ENCODE data around the gene CSRP2.

Gene CSRP2

GRCh38 chr12:76859611-76860010 lies 19.2 kb downstream of the CSRP2 start:
- Histone ChIP-seq H3K9ac (ENCODE audit: low read length) (no peak overlapping the region), H3K4me3 (ENCODE audit: low read length) (no peak overlapping the region), H3K9me3 (ENCODE audit: control insufficient read depth, low read length) (peaks cover 6% of the 10 kb centered on the region), H3K27me3 (replicated peaks; ENCODE audit: control insufficient read depth, insufficient read depth, low read length) (no peaks in the 10 kb centered on the region), H3K4me1 (ENCODE audit: control insufficient read depth, insufficient read depth, low read length) (peaks cover 18% of the 10 kb centered on the region), H3K36me3 (ENCODE audit: control insufficient read depth, insufficient read depth, low read length, severe bottlenecking) (peaks cover 18% of the 10 kb centered on the region)
- DNase-seq (ENCODE audit: low read depth), result no peak

GRCh38 chr12:76856018-76856644 lies 22.7 kb downstream of the CSRP2 start:
- DNase-seq (ENCODE audit: low read depth), result no peak
- peaks cover 6% of the 10 kb centered on the region for H3K9me3 ChIP-seq (ENCODE audit: control insufficient read depth, low read length)
- H3K36me3 ChIP-seq (ENCODE audit: control insufficient read depth, insufficient read depth, low read length, severe bottlenecking), result peaks cover 39% of the 10 kb centered on the region
- H3K9ac ChIP-seq (ENCODE audit: low read length), result no peak overlapping the region
- no peaks in the 10 kb centered on the region for H3K4me1 ChIP-seq (ENCODE audit: control insufficient read depth, insufficient read depth, low read length)
- H3K27me3 ChIP-seq (replicated peaks; ENCODE audit: control insufficient read depth, insufficient read depth, low read length), result no peaks in the 10 kb centered on the region
- no peak overlapping the region for H3K4me3 ChIP-seq (ENCODE audit: low read length)

- Histone ChIP-seq H3K9ac (ENCODE audit: low read length) (no peak overlapping the region), H3K4me1 (ENCODE audit: control insufficient read depth, insufficient read depth, low read length) (no peaks in the 10 kb centered on the region), H3K27me3 (replicated peaks; ENCODE audit: control insufficient read depth, insufficient read depth, low read length) (no peaks in the 10 kb centered on the region), H3K9me3 (ENCODE audit: control insufficient read depth, low read length) (peaks cover 6% of the 10 kb centered on the region), H3K4me3 (ENCODE audit: low read length) (no peak overlapping the region), H3K36me3 (ENCODE audit: control insufficient read depth, insufficient read depth, low read length, severe bottlenecking) (peaks cover 48% of the 10 kb centered on the region)
- DNase-seq (ENCODE audit: low read depth), result no peak
These were observed 23.5 kb downstream of the CSRP2 start for GRCh38 chr12:76855271-76855670.

- Histone ChIP-seq H3K4me1 (ENCODE audit: control insufficient read depth, insufficient read depth, low read length) (no peaks in the 10 kb centered on the region), H3K36me3 (ENCODE audit: control insufficient read depth, insufficient read depth, low read length, severe bottlenecking) (peaks cover 67% of the 10 kb centered on the region), H3K9me3 (ENCODE audit: control insufficient read depth, low read length) (peaks cover 6% of the 10 kb centered on the region), H3K27me3 (replicated peaks; ENCODE audit: control insufficient read depth, insufficient read depth, low read length) (no peaks in the 10 kb centered on the region), H3K4me3 (ENCODE audit: low read length) (no peak overlapping the region), H3K9ac (ENCODE audit: low read length) (no peak overlapping the region)
- DNase-seq (ENCODE audit: low read depth), result no peak
These were observed 26.7 kb downstream of the CSRP2 start for GRCh38 chr12:76852106-76852505.

GRCh38 chr12:76848132-76848531 lies 30.7 kb downstream of the CSRP2 start:
- H3K27me3 ChIP-seq (replicated peaks; ENCODE audit: control insufficient read depth, insufficient read depth, low read length), result no peaks in the 10 kb centered on the region
- no peaks in the 10 kb centered on the region for H3K4me1 ChIP-seq (ENCODE audit: control insufficient read depth, insufficient read depth, low read length)
- no peak overlapping the region for H3K9ac ChIP-seq (ENCODE audit: low read length)
- DNase-seq (ENCODE audit: low read depth), result no peak
- H3K4me3 ChIP-seq (ENCODE audit: low read length), result no peak overlapping the region
- H3K9me3 ChIP-seq (ENCODE audit: control insufficient read depth, low read length), result no peaks in the 10 kb centered on the region
- H3K36me3 ChIP-seq (ENCODE audit: control insufficient read depth, insufficient read depth, low read length, severe bottlenecking), result peaks cover 84% of the 10 kb centered on the region

- no peaks in the 10 kb centered on the region for H3K4me1 ChIP-seq (ENCODE audit: control insufficient read depth, insufficient read depth, low read length)
- peaks cover 82% of the 10 kb centered on the region for H3K36me3 ChIP-seq (ENCODE audit: control insufficient read depth, insufficient read depth, low read length, severe bottlenecking)
- H3K9me3 ChIP-seq (ENCODE audit: control insufficient read depth, low read length), result no peaks in the 10 kb centered on the region
These were observed 31.6 kb downstream of the CSRP2 start for GRCh38 chr12:76847260-76847659.

GRCh38 chr12:76836633-76837032 lies 42.2 kb downstream of the CSRP2 start:
- H3K9ac ChIP-seq (ENCODE audit: low read length), result no peak overlapping the region
- DNase-seq (ENCODE audit: low read depth), result no peak
- H3K9me3 ChIP-seq (ENCODE audit: control insufficient read depth, low read length), result peaks cover 5% of the 10 kb centered on the region
- H3K4me1 ChIP-seq (ENCODE audit: control insufficient read depth, insufficient read depth, low read length), result no peaks in the 10 kb centered on the region
- peaks cover 20% of the 10 kb centered on the region for H3K36me3 ChIP-seq (ENCODE audit: control insufficient read depth, insufficient read depth, low read length, severe bottlenecking)
- H3K27me3 ChIP-seq (replicated peaks; ENCODE audit: control insufficient read depth, insufficient read depth, low read length), result no peaks in the 10 kb centered on the region
- no peak overlapping the region for H3K4me3 ChIP-seq (ENCODE audit: low read length)

More at GRCh38 chr12:76847260-76847659, 31.6 kb downstream of the CSRP2 start:
- Histone ChIP-seq H3K27me3 (replicated peaks; ENCODE audit: control insufficient read depth, insufficient read depth, low read length) (no peaks in the 10 kb centered on the region), H3K9ac (ENCODE audit: low read length) (no peak overlapping the region), H3K4me3 (ENCODE audit: low read length) (no peak overlapping the region)
- DNase-seq (ENCODE audit: low read depth), result no peak

GRCh38 chr12:76830436-76830835 lies 48.4 kb downstream of the CSRP2 start:
- DNase-seq (ENCODE audit: low read depth), result peak; percentile 57
- no peak overlapping the region for H3K9ac ChIP-seq (ENCODE audit: low read length)
- H3K36me3 ChIP-seq (ENCODE audit: control insufficient read depth, insufficient read depth, low read length, severe bottlenecking), result peaks cover 42% of the 10 kb centered on the region
- no peak overlapping the region for H3K4me3 ChIP-seq (ENCODE audit: low read length)
- peaks cover 5% of the 10 kb centered on the region for H3K9me3 ChIP-seq (ENCODE audit: control insufficient read depth, low read length)
- H3K4me1 ChIP-seq (ENCODE audit: control insufficient read depth, insufficient read depth, low read length), result no peaks in the 10 kb centered on the region
- H3K27me3 ChIP-seq (replicated peaks; ENCODE audit: control insufficient read depth, insufficient read depth, low read length), result no peaks in the 10 kb centered on the region

- peak; percentile 70 for DNase-seq (ENCODE audit: low read depth)
- Histone ChIP-seq H3K27me3 (replicated peaks; ENCODE audit: control insufficient read depth, insufficient read depth, low read length) (no peaks in the 10 kb centered on the region), H3K4me1 (ENCODE audit: control insufficient read depth, insufficient read depth, low read length) (no peaks in the 10 kb centered on the region), H3K9ac (ENCODE audit: low read length) (no peak overlapping the region), H3K9me3 (ENCODE audit: control insufficient read depth, low read length) (no peaks in the 10 kb centered on the region), H3K36me3 (ENCODE audit: control insufficient read depth, insufficient read depth, low read length, severe bottlenecking) (peaks cover 23% of the 10 kb centered on the region), H3K4me3 (ENCODE audit: low read length) (no peak overlapping the region)
These were observed 57.8 kb downstream of the CSRP2 start for GRCh38 chr12:76820888-76821482.

GRCh38 chr12:76813972-76814371 lies 64.8 kb downstream of the CSRP2 start:
- Histone ChIP-seq H3K4me1 (ENCODE audit: control insufficient read depth, insufficient read depth, low read length) (no peaks in the 10 kb centered on the region), H3K9me3 (ENCODE audit: control insufficient read depth, low read length) (no peaks in the 10 kb centered on the region), H3K27me3 (replicated peaks; ENCODE audit: control insufficient read depth, insufficient read depth, low read length) (no peaks in the 10 kb centered on the region), H3K9ac (ENCODE audit: low read length) (no peak overlapping the region), H3K4me3 (ENCODE audit: low read length) (no peak overlapping the region), H3K36me3 (ENCODE audit: control insufficient read depth, insufficient read depth, low read length, severe bottlenecking) (peaks cover 38% of the 10 kb centered on the region)
- DNase-seq (ENCODE audit: low read depth), result no peak

GRCh38 chr12:76813265-76813664 lies 65.6 kb downstream of the CSRP2 start:
- H3K9me3 ChIP-seq (ENCODE audit: control insufficient read depth, low read length), result no peaks in the 10 kb centered on the region
- no peaks in the 10 kb centered on the region for H3K4me1 ChIP-seq (ENCODE audit: control insufficient read depth, insufficient read depth, low read length)
- H3K36me3 ChIP-seq (ENCODE audit: control insufficient read depth, insufficient read depth, low read length, severe bottlenecking), result peaks cover 44% of the 10 kb centered on the region
- no peak for DNase-seq (ENCODE audit: low read depth)
- H3K9ac ChIP-seq (ENCODE audit: low read length), result no peak overlapping the region
- no peak overlapping the region for H3K4me3 ChIP-seq (ENCODE audit: low read length)
- no peaks in the 10 kb centered on the region for H3K27me3 ChIP-seq (replicated peaks; ENCODE audit: control insufficient read depth, insufficient read depth, low read length)

GRCh38 chr12:76811976-76812375 lies 66.8 kb downstream of the CSRP2 start:
- Histone ChIP-seq H3K4me3 (ENCODE audit: low read length) (no peak overlapping the region), H3K36me3 (ENCODE audit: control insufficient read depth, insufficient read depth, low read length, severe bottlenecking) (peaks cover 56% of the 10 kb centered on the region), H3K4me1 (ENCODE audit: control insufficient read depth, insufficient read depth, low read length) (no peaks in the 10 kb centered on the region), H3K9ac (ENCODE audit: low read length) (no peak overlapping the region), H3K9me3 (ENCODE audit: control insufficient read depth, low read length) (no peaks in the 10 kb centered on the region), H3K27me3 (replicated peaks; ENCODE audit: control insufficient read depth, insufficient read depth, low read length) (no peaks in the 10 kb centered on the region)
- no peak for DNase-seq (ENCODE audit: low read depth)

Data from adipocyte (in vitro differentiated cells).